Anterior cingulate cortex (tissue), 58 donors: ENCODE measurements around the gene SEMA3C.

ENCODE experiments used
- DNase-seq, 58 donors: peaks; one replicate each; lab custom pipeline; 2025; lab: John Stamatoyannopoulos, UW

SEMA3C gene

GRCh38 chr7:80918909-80919721 is at the start of gene SEMA3C:
SEMA3C (minus strand) TSS chr7:80919051; CDS start chr7:80916781, 2,270 bp downstream.
- peak; percentile 13 to 90 (median 78) for DNase-seq

- DNase-seq: no peak
Measured at GRCh38 chr7:80968606-80969005, 49.8 kb upstream of the SEMA3C start.

GRCh38 chr7:80967917-80968297 is 49.1 kb upstream of the SEMA3C start:
- no peak for DNase-seq

GRCh38 chr7:80967071-80967916 is 48.4 kb upstream of the SEMA3C start:
- no peak for DNase-seq

- DNase-seq: no peak
Measured at GRCh38 chr7:80960244-80960795, 41.5 kb upstream of the SEMA3C start.

- DNase-seq: no peak
Measured at GRCh38 chr7:80957226-80957777, 38.5 kb upstream of the SEMA3C start.

GRCh38 chr7:80954191-80954590 is 35.3 kb upstream of the SEMA3C start:
- no peak for DNase-seq

- DNase-seq: no peak
Measured at GRCh38 chr7:80950550-80950967, 31.7 kb upstream of the SEMA3C start.

GRCh38 chr7:80949449-80949848 is 30.6 kb upstream of the SEMA3C start:
- DNase-seq: no peak

GRCh38 chr7:80946858-80947257 is 28.0 kb upstream of the SEMA3C start:
- no peak for DNase-seq

- DNase-seq: no peak
Measured at GRCh38 chr7:80945976-80946375, 27.1 kb upstream of the SEMA3C start.

- no peak for DNase-seq
Measured at GRCh38 chr7:80943342-80943741, 24.5 kb upstream of the SEMA3C start.

GRCh38 chr7:80942261-80943041 is 23.6 kb upstream of the SEMA3C start:
- peak in 2 of 58 donors; percentile 4 for DNase-seq

GRCh38 chr7:80941208-80941758 is 22.4 kb upstream of the SEMA3C start:
- DNase-seq: no peak

- no peak for DNase-seq
Measured at GRCh38 chr7:80940539-80941207, 21.8 kb upstream of the SEMA3C start.

- DNase-seq: no peak
Measured at GRCh38 chr7:80937336-80937735, 18.5 kb upstream of the SEMA3C start.

- no peak for DNase-seq
Measured at GRCh38 chr7:80935991-80936780, 17.3 kb upstream of the SEMA3C start.

GRCh38 chr7:80934321-80934720 is 15.5 kb upstream of the SEMA3C start:
- DNase-seq: no peak
